Right lobe of liver (tissue), 4 donors: ENCODE measurements around the gene PLEKHM1.

ENCODE experiments used
- CTCF ChIP-seq, 4 donors: fragments of 200-600 bp in 3 of 4; fragments of 450-650 bp in 1 of 4; IDR thresholded peaks; one replicate each; pipeline versions ENCODE4 v1.5.1 to v1.8.0; 2016 to 2022; ENCODE audit warnings: antibody characterized with exemption in 4 of 4, mild to moderate bottlenecking in 2 of 4
- POLR2A ChIP-seq: fragments of 450-650 bp; IDR thresholded peaks from one replicate; pipeline ENCODE4 v1.6.1; 2017; ENCODE audit warnings: antibody characterized with exemption, mild to moderate bottlenecking
- donor health status: DM: no; HTN: no; CAD: no.
- donor health status: DM: no; HTN: no; CAD: no.
- donor health status: DM: no; HTN: yes; CAD: no.

GRCh38 chr17:45397796-45398195 lies 92.7 kb downstream of the PLEKHM1 start:
- TF ChIP-seq CTCF (IDR thresholded peaks at IDR 0.05) (no peak), POLR2A (no peak)
